WTC11 (cell line): ENCODE measurements around the gene PHTF2. TPM values are rescaled to one million over a fixed set of nuclear protein-coding genes. Genes with fewer than 3 reads are reported as not detected.

Experiments used
- ATAC-seq: fragments of 200-7000 bp; cut with Tn5 transposase; 2 replicates; pipeline ENCODE4 v1.10.0; 2021; ENCODE audit warnings: mild to moderate bottlenecking, moderate library complexity
- CTCF ChIA-PET: fragments of 300-600 bp; sonication (Branson Sonifier 250); formaldehyde crosslinking; loops from one replicate; lab custom pipeline; 2021; ENCODE audit warnings: antibody characterized with exemption; lab: Charles Lee
- POLR2A ChIA-PET: fragments of 350-600 bp; sonication (Branson Sonifier 250); formaldehyde crosslinking; loops from one replicate; lab custom pipeline; 2021; ENCODE audit warnings: antibody characterized with exemption; lab: Charles Lee
- DNase-seq: peaks from one replicate; pipeline ENCODE4 v3.0.0; 2021; ENCODE audit warnings: low spot score
- H3K27ac Mint-ChIP-seq: 2 replicates; pipeline ENCODE4 v1.8.0; 2021; ENCODE audit warnings: mixed read lengths
- H3K27me3 Mint-ChIP-seq: 2 replicates; pipeline ENCODE4 v1.8.0; 2021; ENCODE audit warnings: low read depth, mild to moderate bottlenecking, moderate library complexity, mixed read lengths
- H3K36me3 Mint-ChIP-seq: 2 replicates; pipeline ENCODE4 v1.8.0; 2021; ENCODE audit warnings: mixed read lengths
- H3K4me1 Mint-ChIP-seq: 2 replicates; pipeline ENCODE4 v1.8.0; 2022; ENCODE audit warnings: mixed read lengths
- H3K4me3 Mint-ChIP-seq: 2 replicates; pipeline ENCODE4 v1.8.0; 2021; ENCODE audit warnings: mild to moderate bottlenecking, moderate library complexity, mixed read lengths
- H3K9me3 Mint-ChIP-seq: 2 replicates; pipeline ENCODE4 v1.8.0; 2021; ENCODE audit warnings: mixed read lengths
- CBFB ChIP-seq: sonication (generic); formaldehyde crosslinking; IDR thresholded peaks from 2 replicates; pipeline ENCODE4 v1.8.1; 2022; ENCODE audit warnings: mild to moderate bottlenecking, low read depth, missing genetic modification reagents
- EMX1 ChIP-seq: fragments of 250-450 bp; sonication (Bioruptor Pico); IDR thresholded peaks from 2 replicates; pipeline ENCODE4 v1.8.0; 2021; ENCODE audit warnings: mild to moderate bottlenecking
- ETV6 ChIP-seq: sonication (generic); formaldehyde crosslinking; IDR thresholded peaks from 2 replicates; pipeline ENCODE4 v1.8.1; 2022; ENCODE audit warnings: mild to moderate bottlenecking, missing genetic modification reagents
- FOXJ3 ChIP-seq: sonication (generic); formaldehyde crosslinking; IDR thresholded peaks from 2 replicates; pipeline ENCODE4 v1.9.0; 2021; ENCODE audit warnings: missing genetic modification reagents, mild to moderate bottlenecking, borderline replicate concordance
- FOXK1 ChIP-seq: sonication (generic); formaldehyde crosslinking; IDR thresholded peaks from 2 replicates; pipeline ENCODE4 v1.8.0; 2022; ENCODE audit warnings: mild to moderate bottlenecking, moderate library complexity, missing genetic modification reagents
- JAZF1 ChIP-seq: fragments of 250-450 bp; sonication (Bioruptor Pico); IDR thresholded peaks from 2 replicates; pipeline ENCODE4 v1.9.0; 2021; ENCODE audit warnings: moderate library complexity, mild to moderate bottlenecking, inconsistent platforms
- JUN ChIP-seq: sonication (generic); formaldehyde crosslinking; IDR thresholded peaks from 2 replicates; pipeline ENCODE4 v1.8.0; 2023; ENCODE audit warnings: mild to moderate bottlenecking, missing genetic modification reagents
- NFE2L1 ChIP-seq: sonication (generic); formaldehyde crosslinking; IDR thresholded peaks from 2 replicates; pipeline ENCODE4 v1.8.1; 2023; ENCODE audit warnings: missing genetic modification reagents
- NR2C2 ChIP-seq: sonication (generic); formaldehyde crosslinking; IDR thresholded peaks from 2 replicates; pipeline ENCODE4 v1.8.0; 2022; ENCODE audit warnings: mild to moderate bottlenecking, missing genetic modification reagents
- OVOL2 ChIP-seq: fragments of 250-450 bp; sonication (Bioruptor Pico); IDR thresholded peaks from 2 replicates; pipeline ENCODE4 v1.9.0; 2021; ENCODE audit warnings: mild to moderate bottlenecking, borderline replicate concordance
- SMAD4 ChIP-seq: sonication (generic); formaldehyde crosslinking; IDR thresholded peaks from 2 replicates; pipeline ENCODE4 v1.8.0; 2022; ENCODE audit warnings: mild to moderate bottlenecking, missing genetic modification reagents
- ZBTB21 ChIP-seq: sonication (generic); formaldehyde crosslinking; IDR thresholded peaks from 2 replicates; pipeline ENCODE4 v1.8.1; 2023; ENCODE audit warnings: mild to moderate bottlenecking, missing genetic modification reagents, borderline replicate concordance
- ZNF671 ChIP-seq: fragments of 250-450 bp; sonication (Bioruptor Pico); IDR thresholded peaks from 2 replicates; pipeline ENCODE4 v1.8.0; 2021; ENCODE audit warnings: mild to moderate bottlenecking
- total RNA-seq: library from RNA; stranded (reverse); gene quantifications from 3 replicates; pipeline ENCODE4 v1.2.3, GENCODE V29; 2021
- TF ChIP-seq, protein P1 (sequence below): sonication (generic); formaldehyde crosslinking; IDR thresholded peaks from 2 replicates; pipeline ENCODE4 v1.8.1; 2022; ENCODE audit warnings: low read depth, mild to moderate bottlenecking, moderate library complexity, missing genetic modification reagents, borderline replicate concordance
- TF ChIP-seq, protein P2 (sequence below): fragments of 250-450 bp; sonication (Bioruptor Pico); IDR thresholded peaks from 2 replicates; pipeline ENCODE4 v2.1.2; 2022; ENCODE audit warnings: mild to moderate bottlenecking, moderate library complexity
- TF ChIP-seq, protein P3 (sequence below): sonication (generic); formaldehyde crosslinking; IDR thresholded peaks from 2 replicates; pipeline ENCODE4 v1.8.0; 2022; ENCODE audit warnings: mild to moderate bottlenecking, missing genetic modification reagents
- TF ChIP-seq, protein P4 (sequence below): sonication (generic); formaldehyde crosslinking; IDR thresholded peaks from 2 replicates; pipeline ENCODE4 v1.8.0; 2023; ENCODE audit warnings: missing genetic modification reagents, mild to moderate bottlenecking, borderline replicate concordance
- TF ChIP-seq, protein P5 (sequence below): fragments of 250-450 bp; sonication (Bioruptor Pico); IDR thresholded peaks from 2 replicates; pipeline ENCODE4 v1.8.0; 2021; ENCODE audit warnings: mild to moderate bottlenecking
- TF ChIP-seq, protein P6 (sequence below): sonication (generic); formaldehyde crosslinking; IDR thresholded peaks from 2 replicates; pipeline ENCODE4 v1.8.1; 2023; ENCODE audit warnings: mild to moderate bottlenecking, missing genetic modification reagents

PHTF2 gene
- total RNA-seq, 1 experiment from 2014 or later: 17.9 TPM

DNA sequence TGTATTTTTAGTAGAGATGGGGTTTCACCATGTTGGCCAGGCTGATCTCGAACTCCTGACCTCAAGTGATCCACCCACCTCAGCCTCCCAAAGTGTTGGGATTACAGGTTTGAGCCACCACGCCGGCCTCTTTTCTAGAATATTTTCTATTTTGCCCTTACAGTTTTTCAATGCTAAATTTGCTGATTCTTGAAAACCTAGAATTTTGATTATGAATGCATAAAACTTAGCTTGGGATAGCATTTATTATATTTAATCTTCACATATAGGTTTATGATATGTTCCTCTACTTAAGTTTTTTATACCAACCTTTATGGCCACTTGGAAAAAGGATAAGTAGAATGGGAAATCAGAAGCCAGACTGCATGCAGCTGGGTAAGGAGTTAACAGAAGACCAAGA, 2.5 kb upstream of the PHTF2 start:
- POLR2A ChIA-PET: interaction anchor here (0.5 kb wide), 1 partner anchor 27 kb away, joined by 5 read pairs; no protein-coding TSS in a partner anchor
- CTCF ChIA-PET: interaction anchor here (0.7 kb wide), 1 partner anchor 9 kb away, joined by 3 read pairs; no protein-coding TSS in a partner anchor
- DNase-seq (no peak), ATAC-seq (no peak)
- H3K4me1 Mint-ChIP-seq: peaks cover 44% of the 10 kb centered on the region
- peak overlapping the region; percentile 99 for H3K4me3 Mint-ChIP-seq
- peaks cover 7% of the 10 kb centered on the region; the same call in 1 of the 2 replicates for H3K36me3 Mint-ChIP-seq
- no peaks in the 10 kb centered on the region for H3K27me3 Mint-ChIP-seq
- no peaks in the 10 kb centered on the region for H3K9me3 Mint-ChIP-seq
- no peak overlapping the region for H3K27ac Mint-ChIP-seq
- TF ChIP-seq OVOL2 (no peak), NFE2L1 (CRISPR knock-in tag) (no peak), SMAD4 (CRISPR knock-in tag) (no peak)
- TF ChIP-seq, all 79 proteins: peak for 0

DNA sequence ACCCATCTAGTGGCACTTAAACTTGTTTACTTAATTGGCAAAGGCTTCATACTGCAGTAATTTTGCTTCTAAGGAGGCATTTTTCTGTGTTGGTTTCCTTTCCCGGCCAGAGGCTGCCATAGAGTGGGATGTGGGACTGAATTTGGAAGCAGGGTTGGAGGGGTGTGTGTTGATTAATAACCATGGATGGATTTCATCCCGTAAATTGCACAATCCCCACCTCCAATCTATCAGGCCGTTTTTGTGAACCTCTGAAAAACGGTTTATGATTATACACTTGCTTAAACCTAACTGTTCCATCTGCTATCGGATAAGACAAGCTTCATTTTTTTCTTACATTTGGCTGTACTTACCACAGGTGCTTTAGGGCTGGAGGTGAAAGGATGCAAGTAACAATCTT, 1.6 kb upstream of the PHTF2 start:
- ATAC-seq (no peak), DNase-seq (no peak)
- no peaks in the 10 kb centered on the region for H3K27me3 Mint-ChIP-seq
- CTCF ChIA-PET: no interaction called here
- H3K9me3 Mint-ChIP-seq: no peaks in the 10 kb centered on the region
- H3K4me1 Mint-ChIP-seq: peaks cover 35% of the 10 kb centered on the region
- H3K36me3 Mint-ChIP-seq: peaks cover 7% of the 10 kb centered on the region; the same call in 1 of the 2 replicates
- H3K4me3 Mint-ChIP-seq: peak overlapping the region; percentile 99
- POLR2A ChIA-PET: interaction anchor here (0.5 kb wide), 1 partner anchor 26 kb away, joined by 5 read pairs; no protein-coding TSS in a partner anchor
- TF ChIP-seq ZNF671 (CRISPR knock-in tag) (no peak), JUN (no peak), JAZF1 (CRISPR knock-in tag) (no peak), FOXJ3 (CRISPR knock-in tag) (no peak), ZBTB21 (CRISPR knock-in tag) (no peak), EMX1 (CRISPR knock-in tag) (no peak), CBFB (CRISPR knock-in tag) (no peak), FOXK1 (no peak), NR2C2 (no peak), ETV6 (CRISPR knock-in tag) (no peak)
- TF ChIP-seq, protein P1, sequence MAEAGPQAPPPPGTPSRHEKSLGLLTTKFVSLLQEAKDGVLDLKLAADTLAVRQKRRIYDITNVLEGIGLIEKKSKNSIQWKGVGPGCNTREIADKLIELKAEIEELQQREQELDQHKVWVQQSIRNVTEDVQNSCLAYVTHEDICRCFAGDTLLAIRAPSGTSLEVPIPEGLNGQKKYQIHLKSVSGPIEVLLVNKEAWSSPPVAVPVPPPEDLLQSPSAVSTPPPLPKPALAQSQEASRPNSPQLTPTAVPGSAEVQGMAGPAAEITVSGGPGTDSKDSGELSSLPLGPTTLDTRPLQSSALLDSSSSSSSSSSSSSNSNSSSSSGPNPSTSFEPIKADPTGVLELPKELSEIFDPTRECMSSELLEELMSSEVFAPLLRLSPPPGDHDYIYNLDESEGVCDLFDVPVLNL (CRISPR knock-in tag): no peak
- TF ChIP-seq, protein P2, sequence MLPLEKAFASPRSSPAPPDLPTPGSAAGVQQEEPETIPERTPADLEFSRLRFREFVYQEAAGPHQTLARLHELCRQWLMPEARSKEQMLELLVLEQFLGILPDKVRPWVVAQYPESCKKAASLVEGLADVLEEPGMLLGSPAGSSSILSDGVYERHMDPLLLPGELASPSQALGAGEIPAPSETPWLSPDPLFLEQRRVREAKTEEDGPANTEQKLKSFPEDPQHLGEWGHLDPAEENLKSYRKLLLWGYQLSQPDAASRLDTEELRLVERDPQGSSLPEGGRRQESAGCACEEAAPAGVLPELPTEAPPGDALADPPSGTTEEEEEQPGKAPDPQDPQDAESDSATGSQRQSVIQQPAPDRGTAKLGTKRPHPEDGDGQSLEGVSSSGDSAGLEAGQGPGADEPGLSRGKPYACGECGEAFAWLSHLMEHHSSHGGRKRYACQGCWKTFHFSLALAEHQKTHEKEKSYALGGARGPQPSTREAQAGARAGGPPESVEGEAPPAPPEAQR: no peak
- TF ChIP-seq, protein P3, sequence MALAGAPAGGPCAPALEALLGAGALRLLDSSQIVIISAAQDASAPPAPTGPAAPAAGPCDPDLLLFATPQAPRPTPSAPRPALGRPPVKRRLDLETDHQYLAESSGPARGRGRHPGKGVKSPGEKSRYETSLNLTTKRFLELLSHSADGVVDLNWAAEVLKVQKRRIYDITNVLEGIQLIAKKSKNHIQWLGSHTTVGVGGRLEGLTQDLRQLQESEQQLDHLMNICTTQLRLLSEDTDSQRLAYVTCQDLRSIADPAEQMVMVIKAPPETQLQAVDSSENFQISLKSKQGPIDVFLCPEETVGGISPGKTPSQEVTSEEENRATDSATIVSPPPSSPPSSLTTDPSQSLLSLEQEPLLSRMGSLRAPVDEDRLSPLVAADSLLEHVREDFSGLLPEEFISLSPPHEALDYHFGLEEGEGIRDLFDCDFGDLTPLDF (CRISPR knock-in tag): no peak
- TF ChIP-seq, protein P4, sequence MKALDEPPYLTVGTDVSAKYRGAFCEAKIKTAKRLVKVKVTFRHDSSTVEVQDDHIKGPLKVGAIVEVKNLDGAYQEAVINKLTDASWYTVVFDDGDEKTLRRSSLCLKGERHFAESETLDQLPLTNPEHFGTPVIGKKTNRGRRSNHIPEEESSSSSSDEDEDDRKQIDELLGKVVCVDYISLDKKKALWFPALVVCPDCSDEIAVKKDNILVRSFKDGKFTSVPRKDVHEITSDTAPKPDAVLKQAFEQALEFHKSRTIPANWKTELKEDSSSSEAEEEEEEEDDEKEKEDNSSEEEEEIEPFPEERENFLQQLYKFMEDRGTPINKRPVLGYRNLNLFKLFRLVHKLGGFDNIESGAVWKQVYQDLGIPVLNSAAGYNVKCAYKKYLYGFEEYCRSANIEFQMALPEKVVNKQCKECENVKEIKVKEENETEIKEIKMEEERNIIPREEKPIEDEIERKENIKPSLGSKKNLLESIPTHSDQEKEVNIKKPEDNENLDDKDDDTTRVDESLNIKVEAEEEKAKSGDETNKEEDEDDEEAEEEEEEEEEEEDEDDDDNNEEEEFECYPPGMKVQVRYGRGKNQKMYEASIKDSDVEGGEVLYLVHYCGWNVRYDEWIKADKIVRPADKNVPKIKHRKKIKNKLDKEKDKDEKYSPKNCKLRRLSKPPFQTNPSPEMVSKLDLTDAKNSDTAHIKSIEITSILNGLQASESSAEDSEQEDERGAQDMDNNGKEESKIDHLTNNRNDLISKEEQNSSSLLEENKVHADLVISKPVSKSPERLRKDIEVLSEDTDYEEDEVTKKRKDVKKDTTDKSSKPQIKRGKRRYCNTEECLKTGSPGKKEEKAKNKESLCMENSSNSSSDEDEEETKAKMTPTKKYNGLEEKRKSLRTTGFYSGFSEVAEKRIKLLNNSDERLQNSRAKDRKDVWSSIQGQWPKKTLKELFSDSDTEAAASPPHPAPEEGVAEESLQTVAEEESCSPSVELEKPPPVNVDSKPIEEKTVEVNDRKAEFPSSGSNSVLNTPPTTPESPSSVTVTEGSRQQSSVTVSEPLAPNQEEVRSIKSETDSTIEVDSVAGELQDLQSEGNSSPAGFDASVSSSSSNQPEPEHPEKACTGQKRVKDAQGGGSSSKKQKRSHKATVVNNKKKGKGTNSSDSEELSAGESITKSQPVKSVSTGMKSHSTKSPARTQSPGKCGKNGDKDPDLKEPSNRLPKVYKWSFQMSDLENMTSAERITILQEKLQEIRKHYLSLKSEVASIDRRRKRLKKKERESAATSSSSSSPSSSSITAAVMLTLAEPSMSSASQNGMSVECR (CRISPR knock-in tag): no peak
- TF ChIP-seq, protein P5, sequence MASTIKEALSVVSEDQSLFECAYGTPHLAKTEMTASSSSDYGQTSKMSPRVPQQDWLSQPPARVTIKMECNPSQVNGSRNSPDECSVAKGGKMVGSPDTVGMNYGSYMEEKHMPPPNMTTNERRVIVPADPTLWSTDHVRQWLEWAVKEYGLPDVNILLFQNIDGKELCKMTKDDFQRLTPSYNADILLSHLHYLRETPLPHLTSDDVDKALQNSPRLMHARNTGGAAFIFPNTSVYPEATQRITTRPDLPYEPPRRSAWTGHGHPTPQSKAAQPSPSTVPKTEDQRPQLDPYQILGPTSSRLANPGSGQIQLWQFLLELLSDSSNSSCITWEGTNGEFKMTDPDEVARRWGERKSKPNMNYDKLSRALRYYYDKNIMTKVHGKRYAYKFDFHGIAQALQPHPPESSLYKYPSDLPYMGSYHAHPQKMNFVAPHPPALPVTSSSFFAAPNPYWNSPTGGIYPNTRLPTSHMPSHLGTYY: no peak
- TF ChIP-seq, protein P6, sequence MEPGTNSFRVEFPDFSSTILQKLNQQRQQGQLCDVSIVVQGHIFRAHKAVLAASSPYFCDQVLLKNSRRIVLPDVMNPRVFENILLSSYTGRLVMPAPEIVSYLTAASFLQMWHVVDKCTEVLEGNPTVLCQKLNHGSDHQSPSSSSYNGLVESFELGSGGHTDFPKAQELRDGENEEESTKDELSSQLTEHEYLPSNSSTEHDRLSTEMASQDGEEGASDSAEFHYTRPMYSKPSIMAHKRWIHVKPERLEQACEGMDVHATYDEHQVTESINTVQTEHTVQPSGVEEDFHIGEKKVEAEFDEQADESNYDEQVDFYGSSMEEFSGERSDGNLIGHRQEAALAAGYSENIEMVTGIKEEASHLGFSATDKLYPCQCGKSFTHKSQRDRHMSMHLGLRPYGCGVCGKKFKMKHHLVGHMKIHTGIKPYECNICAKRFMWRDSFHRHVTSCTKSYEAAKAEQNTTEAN (CRISPR knock-in tag): no peak
- TF ChIP-seq, all 79 proteins: peak for 0
- H3K27ac Mint-ChIP-seq: peak overlapping the region; percentile 95; the same call in 1 of the 2 replicates
